Esophagus squamous epithelium (tissue), 5 donors: ENCODE measurements around the gene CEP295NL. TPM values are rescaled to one million over a fixed set of nuclear protein-coding genes. Genes with fewer than 3 reads are reported as not detected.

Experiments used
- DNase-seq: peaks from one replicate; lab custom pipeline; 2025; lab: John Stamatoyannopoulos, UW
- H3K27ac ChIP-seq, 4 donors: fragments of 200-600 bp; sonication (generic); one replicate each; pipeline ENCODE4 v1.5.1; 2016 to 2019; ENCODE audit warnings: mild to moderate bottlenecking in 1 of 4
- H3K27me3 ChIP-seq, 4 donors: fragments of 200-600 bp; sonication (generic); 1 replicate in 3 of 4; 2 replicates in 1 of 4; pipeline versions ENCODE4 v1.5.1 to v1.6.0; 2017 to 2021; ENCODE audit warnings: antibody characterized with exemption in 1 of 4
- H3K36me3 ChIP-seq, 3 donors: fragments of 200-600 bp; sonication (generic); one replicate each; pipeline ENCODE4 v1.5.1; 2016 to 2019
- H3K4me1 ChIP-seq, 3 donors: fragments of 200-600 bp; sonication (generic); one replicate each; pipeline ENCODE4 v1.5.1; 2017 to 2019
- H3K4me3 ChIP-seq, 4 donors: fragments of 200-600 bp; sonication (generic); 1 replicate in 3 of 4; 2 replicates in 1 of 4; pipeline ENCODE4 v1.5.1; 2016 to 2019; ENCODE audit warnings: mild to moderate bottlenecking in 2 of 4, moderate library complexity in 1 of 4
- H3K9me3 ChIP-seq, 3 donors: fragments of 200-600 bp; sonication (generic); one replicate each; pipeline ENCODE4 v1.5.1; 2016 to 2019
- POLR2A ChIP-seq, 4 donors: fragments of 450-650 bp; IDR thresholded peaks; one replicate each; pipeline ENCODE4 v1.6.1; 2017; ENCODE audit warnings: antibody characterized with exemption in 4 of 4, mild to moderate bottlenecking in 4 of 4, moderate library complexity in 3 of 4
- WGBS, 2 donors: methylation state at CpG; one replicate each; pipeline ENCODE4 v1.1.5; 2018; 5-methylcytosine and 5-hydroxymethylcytosine counted together
- intact Hi-C: fragments of 100-400 bp; cut with DNase I; formaldehyde crosslinking; loops from one replicate; pipeline ENCODE4 v1.15.0; 2022
- total RNA-seq, 4 donors: library from RNA; depleted of rRNA; stranded (reverse); fragments of >200 nt; gene quantifications; one replicate each; pipeline ENCODE4 v1.1.0, GENCODE V29; 2016
- TF ChIP-seq, protein P1 (sequence below), 6 experiments: fragments of 450-650 bp in 4 of 6; fragments of 200-600 bp in 2 of 6; sonication (generic) in 2 of 6; IDR thresholded peaks; one replicate each; pipeline ENCODE4 v1.5.1; 2016 to 2019; ENCODE audit warnings: antibody characterized with exemption in 6 of 6, mild to moderate bottlenecking in 4 of 6, moderate library complexity in 4 of 6
- donor health status: DM: yes; HTN: yes; CAD: no.

Gene CEP295NL, protein sequence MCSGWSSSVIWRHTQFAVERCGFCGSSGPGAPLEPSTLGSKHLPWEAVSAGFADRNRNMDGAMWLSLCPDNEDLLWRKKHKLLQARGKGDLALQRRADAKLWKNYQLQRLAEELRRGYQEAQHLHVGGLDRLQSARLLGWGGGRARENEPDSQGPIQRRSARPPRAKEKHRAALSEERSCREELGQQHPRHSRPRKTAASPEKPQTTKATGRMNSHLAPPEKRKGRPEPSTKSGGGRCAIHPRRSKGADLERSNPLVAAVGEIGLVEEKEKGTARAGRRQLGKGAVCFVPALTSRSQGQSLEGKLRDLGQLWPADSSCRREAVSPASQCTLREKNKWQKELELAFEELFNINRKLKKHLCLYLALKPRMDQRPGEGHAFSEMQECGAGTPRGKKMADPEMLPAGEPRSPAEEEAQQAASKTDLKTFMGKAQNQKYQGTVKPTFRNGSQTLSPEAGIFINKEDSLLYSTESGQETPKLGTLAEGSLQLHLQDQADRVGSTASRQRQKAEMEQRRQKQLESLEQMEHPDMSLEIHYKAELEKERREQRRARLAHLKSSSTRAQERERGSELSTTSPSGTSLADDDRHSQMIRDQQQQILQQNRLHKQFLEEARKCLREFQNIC
- 1 to 10 TPM in 2 of 4 donors, under 1 TPM in 2; 0.42 to 6.9 (median 1.1) TPM for total RNA-seq

DNA sequence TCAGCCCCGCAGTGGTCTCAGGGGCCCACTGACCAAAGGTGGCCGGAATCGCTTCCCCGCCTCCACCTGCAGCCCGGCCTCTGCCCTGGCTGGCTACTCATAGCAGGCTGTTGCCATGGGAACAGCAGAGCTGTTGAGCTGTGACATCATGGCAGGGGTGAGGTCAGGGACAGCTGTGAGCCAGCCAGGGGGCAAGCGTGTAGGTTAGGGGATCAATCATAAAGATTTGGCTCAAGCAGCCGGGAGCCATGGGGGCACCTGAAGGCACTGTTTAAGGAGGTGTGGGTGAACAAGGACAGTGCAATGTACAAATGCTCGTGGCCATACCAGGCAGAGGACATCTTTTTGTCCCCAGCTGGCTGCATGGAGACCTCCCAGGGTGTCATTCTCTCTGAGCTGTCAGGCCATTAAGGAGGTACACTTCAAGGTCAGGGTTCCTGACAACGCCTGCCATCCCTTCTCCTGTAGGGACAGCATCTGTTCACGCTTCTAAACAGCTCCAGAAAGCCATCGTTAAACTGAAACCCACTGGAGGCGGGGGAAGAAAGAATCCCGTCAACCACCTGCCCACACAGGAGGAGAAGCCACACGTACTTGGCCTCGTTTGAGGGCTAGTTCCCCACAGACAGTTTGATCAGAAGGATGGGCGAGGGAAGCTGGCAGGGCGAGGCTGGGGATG, at the start of gene CEP295NL:
Gene CEP295NL (minus strand): TSS at position 101 of the 679 bp plus-strand sequence. CDS start 1,373 bp downstream, outside the sequence.
- intact Hi-C loops: no loop called here
- Histone ChIP-seq H3K27me3 (no peaks in the 10 kb centered on the region), H3K36me3 (peaks cover 0 to 5% (median 0%) of the 10 kb centered on the region in 3 donors), H3K27ac (peak within 1 kb of the TSS in 1 of 4 donors; percentile 39), H3K4me1 (peaks cover 0 to 53% (median 22%) of the 10 kb centered on the region in 3 donors), H3K4me3 (no peak within 1 kb of the TSS), H3K9me3 (no peaks in the 10 kb centered on the region)
- TF ChIP-seq, protein P1, sequence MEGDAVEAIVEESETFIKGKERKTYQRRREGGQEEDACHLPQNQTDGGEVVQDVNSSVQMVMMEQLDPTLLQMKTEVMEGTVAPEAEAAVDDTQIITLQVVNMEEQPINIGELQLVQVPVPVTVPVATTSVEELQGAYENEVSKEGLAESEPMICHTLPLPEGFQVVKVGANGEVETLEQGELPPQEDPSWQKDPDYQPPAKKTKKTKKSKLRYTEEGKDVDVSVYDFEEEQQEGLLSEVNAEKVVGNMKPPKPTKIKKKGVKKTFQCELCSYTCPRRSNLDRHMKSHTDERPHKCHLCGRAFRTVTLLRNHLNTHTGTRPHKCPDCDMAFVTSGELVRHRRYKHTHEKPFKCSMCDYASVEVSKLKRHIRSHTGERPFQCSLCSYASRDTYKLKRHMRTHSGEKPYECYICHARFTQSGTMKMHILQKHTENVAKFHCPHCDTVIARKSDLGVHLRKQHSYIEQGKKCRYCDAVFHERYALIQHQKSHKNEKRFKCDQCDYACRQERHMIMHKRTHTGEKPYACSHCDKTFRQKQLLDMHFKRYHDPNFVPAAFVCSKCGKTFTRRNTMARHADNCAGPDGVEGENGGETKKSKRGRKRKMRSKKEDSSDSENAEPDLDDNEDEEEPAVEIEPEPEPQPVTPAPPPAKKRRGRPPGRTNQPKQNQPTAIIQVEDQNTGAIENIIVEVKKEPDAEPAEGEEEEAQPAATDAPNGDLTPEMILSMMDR (IDR thresholded peaks at IDR 0.05): no peak
- no peak for TF ChIP-seq POLR2A (IDR thresholded peaks at IDR 0.05)
- DNase-seq: no peak
- 51 to 74% methylated on average over 8 to 12 of the region's 17 CpGs for WGBS, 2 donors

DNA sequence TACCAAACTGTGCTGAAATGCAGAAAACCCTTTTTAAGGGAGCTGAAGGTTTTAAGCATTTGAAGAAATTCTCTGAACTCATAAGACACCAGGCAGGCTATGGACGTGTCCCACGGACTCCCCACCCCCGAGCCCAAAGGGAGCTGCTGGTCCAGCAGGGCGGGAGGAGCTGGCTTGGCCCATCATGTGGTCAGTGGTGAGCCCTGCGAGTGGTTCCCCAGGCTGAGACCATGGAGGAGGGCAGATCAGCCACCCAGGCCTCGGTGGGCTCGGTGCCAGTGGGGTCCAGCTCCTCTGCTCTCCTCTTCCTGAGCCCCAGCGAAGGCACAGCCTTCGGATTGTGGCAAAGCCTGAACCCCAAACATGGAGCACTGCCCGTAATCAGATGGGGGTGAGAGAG, 49.7 kb upstream of the CEP295NL start:
- TF ChIP-seq, protein P1 (IDR thresholded peaks at IDR 0.05): no peak
- no peak for TF ChIP-seq POLR2A (IDR thresholded peaks at IDR 0.05)
- no peak for DNase-seq

DNA sequence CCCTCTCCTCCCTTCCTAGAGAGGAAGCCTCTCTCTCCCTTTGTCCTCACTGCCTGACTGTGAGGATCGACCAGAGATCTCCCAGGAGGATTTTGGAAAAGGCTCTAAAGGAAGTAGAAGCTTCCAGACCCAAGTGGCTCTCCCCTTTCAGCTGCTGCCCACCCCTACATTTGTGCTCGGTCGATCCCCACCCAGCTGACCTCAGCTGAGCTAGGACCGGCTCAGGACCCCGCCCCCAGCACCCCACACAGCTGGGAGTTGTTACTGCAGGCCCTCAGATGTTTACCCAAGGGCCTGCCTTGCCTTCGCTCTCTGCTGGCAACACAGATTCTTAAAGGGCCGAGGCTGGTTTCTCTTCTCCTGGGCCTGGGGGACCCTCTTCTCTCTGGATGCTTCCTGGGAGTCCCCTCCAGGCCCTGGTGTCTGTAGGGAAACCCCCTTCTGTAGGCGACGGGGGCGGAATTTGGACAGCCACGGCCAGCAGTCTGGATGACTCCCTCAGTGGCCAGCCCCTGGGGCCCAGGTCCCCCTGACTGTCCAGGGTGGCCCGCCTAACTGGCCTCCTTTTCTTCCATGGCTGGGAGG, 49.1 kb upstream of the CEP295NL start:
- H3K36me3 ChIP-seq: no peaks in the 10 kb centered on the region
- H3K4me3 ChIP-seq: no peak overlapping the region
- no peak for TF ChIP-seq POLR2A (IDR thresholded peaks at IDR 0.05)
- TF ChIP-seq, protein P1 (IDR thresholded peaks at IDR 0.05): no peak
- DNase-seq: no peak
- H3K27ac ChIP-seq: peak overlapping the region in 3 of 4 donors; percentile 48 to 53 (median 49)
- peaks cover 0 to 21% (median 13%) of the 10 kb centered on the region in 3 donors for H3K9me3 ChIP-seq
- intact Hi-C loops: no loop called here
- peaks cover 0 to 3% (median 0%) of the 10 kb centered on the region in 4 donors for H3K27me3 ChIP-seq
- WGBS, 2 donors: 47 to 53% methylated on average over 6 to 9 of the region's 12 CpGs
- peaks cover 6 to 21% (median 10%) of the 10 kb centered on the region in 3 donors for H3K4me1 ChIP-seq

More for the DNA sequence above, 49.7 kb upstream of the CEP295NL start:
- intact Hi-C loops: no loop called here
- 80% methylated on average over 1 to 2 of the region's 10 CpGs for WGBS, 2 donors
- peak overlapping the region in 3 of 4 donors; percentile 48 to 53 (median 49) for H3K27ac ChIP-seq
- H3K4me3 ChIP-seq: no peak overlapping the region
- H3K9me3 ChIP-seq: peaks cover 0 to 21% (median 13%) of the 10 kb centered on the region in 3 donors
- H3K27me3 ChIP-seq: peaks cover 0 to 3% (median 0%) of the 10 kb centered on the region in 4 donors
- peaks cover 6 to 21% (median 10%) of the 10 kb centered on the region in 3 donors for H3K4me1 ChIP-seq
- no peaks in the 10 kb centered on the region for H3K36me3 ChIP-seq

DNA sequence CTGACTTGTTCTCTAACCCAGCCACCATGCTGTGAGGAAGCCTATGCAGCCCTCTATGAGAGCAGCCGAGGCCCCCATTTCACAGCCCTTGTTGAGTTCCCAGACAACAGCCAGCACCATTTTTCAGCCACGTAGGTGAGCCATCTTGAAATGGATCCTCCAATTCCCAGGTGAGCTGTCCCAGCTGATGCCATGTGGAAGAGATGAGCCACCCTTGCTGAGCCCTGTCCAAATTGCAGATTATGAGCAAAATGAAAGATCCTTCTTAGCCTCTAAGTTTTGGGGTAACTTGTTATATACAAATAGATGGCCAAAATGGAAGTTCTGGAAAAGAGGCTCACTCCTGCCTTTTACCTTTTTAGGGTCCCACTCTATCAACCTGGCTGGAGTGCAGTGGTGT, 47.9 kb upstream of the CEP295NL start:
- intact Hi-C loops: no loop called here
- Histone ChIP-seq H3K27me3 (no peaks in the 10 kb centered on the region), H3K4me1 (peaks cover 6 to 21% (median 10%) of the 10 kb centered on the region in 3 donors), H3K9me3 (peaks cover 0 to 21% (median 13%) of the 10 kb centered on the region in 3 donors), H3K27ac (no peak overlapping the region), H3K4me3 (no peak overlapping the region), H3K36me3 (no peaks in the 10 kb centered on the region)
- 68 to 78% methylated on average over 2 of the region's 2 CpGs for WGBS, 2 donors
- TF ChIP-seq POLR2A (IDR thresholded peaks at IDR 0.05): no peak
- TF ChIP-seq, protein P1 (IDR thresholded peaks at IDR 0.05): no peak
- no peak for DNase-seq
